C4-2B (cell line): Measurements from ENCODE around the gene DUS2.

Source experiments
- CTCF ChIP-seq: fragments of 450-650 bp; conservative IDR thresholded peaks from 2 replicates; pipeline ENCODE4 v1.5.1; 2017; ENCODE audit warnings: mild to moderate bottlenecking
- ZFX ChIP-seq: fragments of 450-650 bp; IDR thresholded peaks from 2 replicates; pipeline ENCODE4 v1.6.1; 2017

- no peak for TF ChIP-seq CTCF
- TF ChIP-seq ZFX = no peak
These were observed 73.4 kb downstream of the DUS2 start for GRCh38 chr16:68096491-68096890.
